ENCODE data around the gene HACD2.

The HACD2 gene, protein sequence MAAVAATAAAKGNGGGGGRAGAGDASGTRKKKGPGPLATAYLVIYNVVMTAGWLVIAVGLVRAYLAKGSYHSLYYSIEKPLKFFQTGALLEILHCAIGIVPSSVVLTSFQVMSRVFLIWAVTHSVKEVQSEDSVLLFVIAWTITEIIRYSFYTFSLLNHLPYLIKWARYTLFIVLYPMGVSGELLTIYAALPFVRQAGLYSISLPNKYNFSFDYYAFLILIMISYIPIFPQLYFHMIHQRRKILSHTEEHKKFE

DNA sequence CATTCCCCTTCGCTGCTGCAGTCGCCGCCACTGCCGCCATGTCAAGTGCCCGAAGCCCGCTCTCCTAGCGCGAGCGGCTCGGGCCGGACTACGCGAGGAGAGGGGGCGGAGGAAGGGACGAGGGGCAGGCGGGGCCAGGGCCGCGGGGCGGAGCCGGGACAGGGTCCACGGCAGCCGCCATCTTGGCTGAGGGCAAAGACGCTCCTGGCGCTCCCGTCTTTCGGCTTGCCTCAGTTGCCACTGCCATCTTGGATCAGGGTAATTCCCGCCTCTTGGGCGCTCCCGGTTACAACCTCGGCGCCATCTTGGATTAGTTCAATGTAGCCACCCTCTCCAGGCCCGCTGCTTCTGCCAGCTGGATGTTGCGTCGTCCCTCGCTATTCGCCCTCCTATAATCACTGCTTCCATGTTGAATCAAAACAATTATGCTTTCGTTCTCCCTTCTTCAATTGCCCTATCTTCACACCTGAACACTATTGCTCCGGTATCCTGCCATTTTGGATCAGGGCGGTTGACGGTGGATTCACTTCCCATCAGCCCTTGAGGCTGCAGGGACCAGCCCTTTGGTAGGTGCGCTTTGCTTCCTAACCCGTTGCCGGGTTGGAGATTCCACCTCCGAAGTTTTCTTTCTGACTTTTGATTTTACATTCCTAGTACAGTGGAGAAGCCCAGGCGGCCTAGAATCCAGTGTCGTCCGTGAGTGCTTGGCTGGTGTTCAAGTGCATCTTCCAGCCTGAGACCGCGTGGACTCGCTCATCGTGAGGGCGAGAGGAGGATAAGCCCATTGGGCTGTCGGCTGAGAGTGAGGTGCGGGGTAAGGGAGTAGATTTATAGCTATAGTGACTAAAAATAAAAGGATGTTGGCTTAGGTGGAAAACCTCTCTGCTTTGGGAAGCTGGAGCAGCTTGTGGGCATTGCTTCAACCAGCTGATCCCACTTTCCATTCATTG lies at the start of gene HACD2:
Gene HACD2, minus strand, starts transcription at position 66 of the 950 bp plus-strand sequence. Its CDS starts 26 bp downstream, at position 40.
- peak; percentile 81 to 91 for DNase-seq (ENCODE audit: low read depth in 2 of 2, low spot score in 1 of 2)

DNA sequence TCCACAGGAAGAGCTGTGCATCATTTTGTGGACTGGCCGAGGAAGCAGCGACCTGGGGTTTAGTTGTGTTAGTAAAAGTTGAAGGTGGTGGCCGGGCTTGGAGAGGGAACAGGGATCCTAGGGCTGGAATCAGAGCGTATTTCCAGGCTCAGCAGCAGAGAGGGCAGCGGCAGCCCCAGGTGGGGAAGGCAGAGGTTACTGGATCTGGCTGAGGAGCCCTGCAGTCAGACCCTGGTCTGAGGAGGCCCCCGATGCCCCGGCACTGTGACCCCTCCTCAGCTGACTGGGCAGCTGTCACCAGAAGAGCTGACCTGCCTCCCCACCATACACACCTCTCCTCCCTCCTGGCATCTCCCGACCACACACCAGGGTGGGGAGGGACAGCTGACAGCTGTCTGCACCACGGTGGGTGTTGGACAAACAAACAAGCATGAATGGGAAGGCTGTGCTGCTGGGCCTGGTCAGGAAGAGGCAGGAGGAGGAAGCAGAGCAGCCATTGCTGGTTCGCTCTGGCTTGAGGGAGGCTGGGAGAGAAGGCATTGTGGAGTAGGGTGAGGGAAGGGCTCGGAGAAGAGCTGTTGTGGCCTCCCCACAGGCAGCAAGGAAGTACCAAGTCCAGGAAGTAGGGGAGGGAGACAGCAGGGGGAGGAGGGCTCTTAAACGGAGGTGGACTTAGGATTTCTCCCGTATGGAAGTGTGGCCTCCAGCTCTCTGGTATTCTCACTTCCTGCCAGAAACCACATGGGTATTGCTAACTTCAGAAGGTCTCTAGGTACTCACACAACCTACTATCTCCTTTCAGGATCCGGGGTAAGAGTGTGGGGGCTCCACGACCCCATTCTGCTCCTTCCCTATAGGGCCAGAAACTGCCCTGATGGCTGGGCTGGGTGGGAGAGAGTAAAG lies 49.5 kb upstream of the HACD2 start:
- no peak for DNase-seq (ENCODE audit: low read depth in 2 of 2, low spot score in 1 of 2)

DNA sequence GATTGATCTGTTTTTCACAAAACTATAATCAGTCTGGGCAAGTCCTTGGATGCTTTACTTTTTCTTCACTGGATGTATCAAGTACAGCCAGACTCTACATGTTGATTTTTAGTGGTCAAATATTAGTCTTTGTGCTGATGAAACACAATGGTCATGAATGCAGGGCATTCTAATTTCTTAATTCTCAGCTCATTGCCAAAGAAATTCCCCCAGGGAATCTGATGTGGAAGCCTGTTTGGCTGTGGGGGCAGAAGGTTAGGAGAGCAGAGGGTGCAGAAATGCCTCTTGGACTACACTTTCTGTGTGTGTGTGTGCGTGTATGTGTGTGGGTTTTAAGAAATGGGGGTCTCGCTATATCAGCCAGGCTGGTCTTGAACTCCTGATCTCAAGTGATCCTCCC lies 48.7 kb upstream of the HACD2 start:
- DNase-seq (ENCODE audit: low read depth in 2 of 2, low spot score in 1 of 2): no peak

DNA sequence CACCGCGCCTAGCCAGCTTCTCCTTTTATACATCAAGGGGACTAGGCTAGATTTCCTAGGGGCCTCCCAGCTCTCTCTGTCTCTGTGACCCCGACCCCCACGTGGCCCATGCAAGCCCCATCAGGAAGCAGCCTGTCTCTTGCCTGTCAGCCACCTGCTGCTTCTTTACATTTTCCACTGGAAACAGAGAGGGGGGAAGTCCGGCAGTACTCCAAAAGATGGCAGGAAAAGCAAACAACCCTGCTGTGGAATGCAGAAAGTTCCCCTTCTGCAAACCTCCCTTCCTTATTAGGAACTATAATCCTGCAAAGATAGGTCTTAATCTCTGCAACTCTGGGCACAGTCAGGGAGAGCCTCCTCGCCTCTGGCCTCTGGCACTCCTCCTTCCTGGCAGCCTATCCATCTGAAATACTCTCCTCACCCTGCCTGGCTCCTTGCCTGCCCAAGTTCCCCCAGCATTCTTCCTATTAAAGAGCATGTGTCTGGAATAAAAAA lies 47.4 kb upstream of the HACD2 start:
- no peak for DNase-seq (ENCODE audit: low read depth in 2 of 2, low spot score in 1 of 2)

DNA sequence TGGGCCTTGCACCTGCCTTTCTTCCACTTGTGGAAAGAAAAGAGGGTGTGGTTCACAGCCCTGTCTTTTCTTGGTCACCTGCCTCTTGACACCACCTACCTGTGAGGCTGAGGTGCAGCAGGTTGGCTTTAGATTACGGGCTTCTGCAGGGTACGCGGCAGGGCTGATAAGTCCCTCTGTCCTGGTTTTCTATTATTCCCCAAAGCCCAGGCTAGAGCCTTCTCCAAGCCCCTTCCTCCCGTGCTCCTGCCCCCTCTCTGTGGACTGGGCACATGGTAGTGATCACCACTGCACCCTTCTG lies 44.8 kb upstream of the HACD2 start:
- no peak for DNase-seq (ENCODE audit: low read depth in 2 of 2, low spot score in 1 of 2)

DNA sequence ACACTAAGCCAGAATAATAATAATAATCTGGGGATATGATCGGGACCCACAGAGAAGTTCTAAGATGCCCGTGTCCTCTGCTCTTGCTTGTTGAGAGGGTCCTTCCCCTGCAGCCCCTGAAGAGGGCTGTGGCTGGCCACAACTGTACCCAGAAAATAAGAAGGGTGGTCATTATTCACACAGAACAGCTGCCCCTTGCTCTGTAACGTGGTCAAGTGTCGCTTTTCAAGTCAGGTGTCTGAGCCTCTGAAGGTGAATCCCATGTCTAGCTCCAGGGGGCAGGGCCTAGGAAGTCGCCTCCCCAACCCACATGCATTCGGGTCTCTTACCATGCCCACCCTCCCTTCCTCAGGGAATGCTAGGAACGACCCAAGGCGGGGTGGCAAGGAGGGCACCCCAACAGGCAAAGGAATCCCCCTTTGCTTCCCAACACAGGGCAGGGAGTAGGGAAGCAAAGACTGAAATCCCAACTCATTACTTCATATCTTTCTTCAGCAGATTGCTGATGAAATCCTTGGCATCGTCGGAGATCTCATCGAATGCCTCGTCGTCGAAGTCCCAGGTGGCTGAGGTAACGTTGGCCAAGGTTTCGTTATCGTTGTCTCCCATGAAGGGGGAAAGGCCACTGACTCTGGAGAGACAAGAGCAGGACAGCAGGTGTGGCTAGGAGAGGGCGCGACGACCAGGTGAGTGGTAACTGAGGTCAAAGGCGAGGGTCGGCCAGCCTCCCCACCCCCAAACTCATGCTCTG lies 44.3 kb upstream of the HACD2 start:
- no peak for DNase-seq (ENCODE audit: low read depth in 2 of 2, low spot score in 1 of 2)

DNA sequence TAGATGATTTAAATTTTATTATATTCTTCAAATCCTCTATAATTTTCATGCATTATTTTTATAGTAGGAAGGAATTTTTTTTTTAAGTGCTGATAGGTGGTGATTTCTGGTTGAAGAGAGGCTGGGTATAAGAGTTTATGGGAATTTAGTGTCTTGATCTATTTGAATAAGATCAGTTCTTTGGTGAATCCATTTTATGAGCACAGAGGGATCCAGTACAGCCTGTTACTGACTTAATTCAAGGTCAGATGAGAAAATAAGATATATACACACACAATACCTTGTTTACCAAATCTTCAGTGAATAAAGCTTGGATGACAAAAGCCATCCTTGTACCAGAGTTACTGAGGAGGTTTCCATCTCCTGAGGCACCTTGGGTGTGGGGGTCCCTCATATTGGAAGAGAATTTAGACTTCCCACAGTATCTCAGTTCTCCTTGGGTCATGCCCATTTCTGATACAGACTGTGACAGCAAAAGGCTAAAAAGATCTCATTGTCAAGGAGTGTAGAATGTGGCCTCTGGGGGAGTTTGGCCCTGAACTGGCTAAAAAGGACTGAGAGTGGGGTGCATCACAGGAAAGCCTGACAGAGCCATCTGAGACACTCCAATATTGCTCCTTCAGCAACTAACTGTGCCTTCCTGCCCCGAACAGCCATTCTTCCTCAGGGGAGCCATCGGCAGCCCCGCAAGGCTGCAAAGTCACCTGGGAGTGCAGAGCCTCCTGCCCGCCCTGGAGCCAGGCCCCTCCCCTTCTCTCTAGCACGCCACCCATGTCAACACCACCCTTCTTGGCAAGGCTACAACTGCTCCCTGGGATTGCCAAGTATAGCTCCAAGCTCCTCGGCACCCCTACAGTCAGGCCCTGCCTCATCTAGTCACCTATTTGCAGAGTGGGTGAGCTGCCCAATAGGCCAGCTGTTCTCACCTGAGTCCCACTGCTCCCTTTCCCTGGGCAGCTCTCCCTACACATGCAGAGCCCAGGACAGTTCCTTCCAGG lies 43.1 kb upstream of the HACD2 start:
- no peak for DNase-seq (ENCODE audit: low read depth in 2 of 2, low spot score in 1 of 2)

DNA sequence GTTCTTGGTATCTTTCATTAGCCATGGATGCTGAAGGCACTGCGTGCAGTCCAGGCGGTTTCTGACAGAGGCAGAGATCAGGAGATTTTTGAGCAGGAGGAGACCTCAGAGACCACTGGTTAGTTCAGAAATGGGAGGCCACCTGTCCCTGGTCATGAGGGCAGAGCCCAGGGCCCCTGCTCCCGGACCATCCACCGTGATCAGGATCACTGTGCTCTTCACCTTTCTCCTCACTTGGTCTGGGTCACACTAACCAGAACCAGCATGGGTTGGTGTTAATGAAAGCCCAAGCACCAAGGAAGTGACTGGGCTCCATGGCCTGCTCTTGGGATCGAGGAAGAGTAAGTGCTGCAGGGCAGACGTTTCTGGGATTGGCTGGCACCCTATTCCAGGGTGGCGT lies 42.0 kb upstream of the HACD2 start:
- DNase-seq (ENCODE audit: low read depth in 2 of 2, low spot score in 1 of 2): no peak

DNA sequence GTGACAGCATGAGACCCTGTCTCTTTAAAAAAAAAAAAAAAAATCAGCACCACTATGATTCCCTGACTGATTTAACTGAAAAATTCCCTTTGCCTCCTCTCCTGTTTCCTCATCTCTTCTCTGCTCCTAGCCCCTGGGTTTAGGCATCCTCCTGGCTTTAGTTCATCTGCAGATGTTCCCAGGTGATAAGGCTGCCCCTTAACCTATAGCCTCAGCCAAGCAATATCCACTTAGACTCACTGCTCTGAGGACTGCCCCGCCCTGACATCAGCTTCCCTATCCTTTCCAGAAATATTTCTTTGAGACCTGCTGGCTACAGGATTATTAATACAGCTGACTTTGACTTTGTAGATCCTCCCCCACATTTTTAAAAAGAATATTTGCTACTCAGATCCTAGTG lies 39.4 kb upstream of the HACD2 start:
- DNase-seq (ENCODE audit: low read depth in 2 of 2, low spot score in 1 of 2): no peak

DNA sequence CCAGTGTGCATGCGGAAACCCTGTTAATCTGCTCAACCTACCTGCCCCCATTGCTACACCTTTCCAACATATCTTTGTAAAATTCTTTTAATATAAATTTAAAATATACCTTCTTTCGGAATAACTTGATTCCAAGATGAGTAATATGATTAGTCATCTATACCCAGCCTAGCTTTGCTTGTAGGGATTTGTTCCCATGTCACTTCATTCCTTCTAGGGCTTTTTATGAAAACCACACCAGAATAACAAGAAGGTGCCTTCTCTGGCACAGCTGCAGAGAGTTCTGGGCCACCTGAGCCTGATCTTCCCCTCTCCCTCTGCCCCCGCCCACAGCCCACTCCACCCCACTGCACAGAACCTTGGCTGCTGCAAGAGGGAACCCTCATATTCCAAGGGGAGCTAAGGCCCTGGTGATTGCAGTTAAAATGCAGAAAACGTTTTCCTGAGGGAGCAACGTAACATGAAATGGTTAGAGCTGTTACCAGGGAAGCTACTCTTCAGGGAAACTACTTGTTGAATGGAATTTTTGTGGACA lies 38.6 kb upstream of the HACD2 start:
- no peak for DNase-seq (ENCODE audit: low read depth in 2 of 2, low spot score in 1 of 2)

DNA sequence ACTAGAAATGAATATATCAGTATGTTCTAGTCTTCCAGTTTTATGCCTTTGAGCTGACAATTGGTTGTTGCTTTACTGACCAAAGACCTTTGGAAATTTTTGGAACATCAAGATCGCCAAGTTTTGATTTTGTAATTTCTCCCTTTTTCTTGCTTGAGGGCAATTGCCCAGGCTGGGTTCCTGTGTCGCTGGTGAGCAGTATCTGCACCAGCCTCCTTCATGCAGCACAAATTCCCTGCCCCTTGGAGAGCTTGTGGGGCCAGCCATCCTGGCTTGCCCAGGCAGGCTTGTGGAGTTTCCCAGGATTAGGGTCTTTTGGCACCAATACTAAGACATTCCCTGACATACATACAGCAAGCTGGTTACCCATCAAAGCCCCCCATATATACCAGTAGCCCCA lies 37.9 kb upstream of the HACD2 start:
- no peak for DNase-seq (ENCODE audit: low read depth in 2 of 2, low spot score in 1 of 2)

DNA sequence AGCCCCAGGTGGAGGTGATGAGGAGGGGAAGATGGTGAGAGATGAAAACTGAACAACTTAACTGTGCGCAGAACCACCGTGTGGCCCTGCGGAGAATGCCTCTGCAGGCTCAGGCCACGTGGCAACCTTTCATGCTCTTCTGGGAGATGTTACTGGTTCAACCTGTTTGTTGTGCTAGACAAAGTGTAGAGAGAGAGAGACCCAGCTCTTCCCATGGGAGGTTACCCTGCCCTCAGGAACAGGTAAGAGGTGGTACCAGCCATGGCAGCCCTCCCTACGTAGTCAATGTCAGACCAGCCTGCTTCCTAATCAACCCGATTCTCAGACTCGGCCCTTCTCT lies 37.0 kb upstream of the HACD2 start:
- DNase-seq (ENCODE audit: low read depth in 2 of 2, low spot score in 1 of 2): no peak

DNA sequence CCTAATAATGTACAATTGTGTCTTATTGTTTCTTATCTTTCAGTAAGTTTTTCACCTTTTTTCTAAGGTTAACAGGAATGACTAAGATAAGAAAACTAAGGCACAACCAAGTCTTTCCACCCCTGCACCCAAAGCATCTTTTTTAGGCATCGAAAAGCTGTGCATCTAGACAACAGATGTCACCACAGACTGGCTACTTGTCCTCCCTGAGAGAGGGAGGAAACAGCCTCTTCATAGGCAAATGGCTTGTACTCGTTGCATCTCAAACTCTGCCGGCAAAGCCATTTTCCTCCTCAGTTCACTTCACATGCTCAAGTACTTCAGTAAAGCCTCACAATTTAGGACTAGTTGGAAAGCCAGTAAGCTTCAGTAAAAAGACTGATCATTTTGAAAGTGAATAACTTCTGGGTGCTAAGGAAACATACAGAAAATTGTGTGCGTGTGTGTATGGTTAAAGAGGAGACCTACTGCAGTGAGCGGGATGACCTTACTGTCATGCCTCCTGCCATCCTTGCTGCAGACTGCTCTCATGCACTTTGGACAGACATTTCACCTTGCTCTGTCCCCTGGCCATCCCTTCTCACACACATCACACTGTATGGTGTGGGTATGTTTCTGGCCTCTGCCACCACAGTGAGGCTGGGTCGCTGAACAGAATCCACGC lies 36.5 kb upstream of the HACD2 start:
- DNase-seq (ENCODE audit: low read depth in 2 of 2, low spot score in 1 of 2): no peak

DNA sequence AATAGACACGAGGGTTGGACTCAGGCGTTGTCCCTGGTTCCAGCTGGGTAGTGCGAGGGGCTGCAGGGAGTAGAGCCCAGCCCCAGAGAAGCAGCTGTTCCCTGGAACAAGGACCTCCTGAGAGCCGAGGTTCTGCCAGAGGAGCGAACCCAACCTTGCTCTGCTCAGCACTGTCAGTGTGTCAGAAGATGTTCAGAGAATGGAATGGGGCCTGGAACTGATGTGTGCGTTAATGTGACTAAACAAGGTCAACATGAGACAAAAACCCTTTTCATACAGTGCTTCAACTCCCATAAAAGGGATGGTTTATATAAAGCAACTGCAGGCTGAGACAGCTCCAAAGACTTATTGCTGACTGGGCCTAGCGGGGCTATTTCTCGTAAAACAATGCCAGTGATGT lies 35.5 kb upstream of the HACD2 start:
- no peak for DNase-seq (ENCODE audit: low read depth in 2 of 2, low spot score in 1 of 2)

DNA sequence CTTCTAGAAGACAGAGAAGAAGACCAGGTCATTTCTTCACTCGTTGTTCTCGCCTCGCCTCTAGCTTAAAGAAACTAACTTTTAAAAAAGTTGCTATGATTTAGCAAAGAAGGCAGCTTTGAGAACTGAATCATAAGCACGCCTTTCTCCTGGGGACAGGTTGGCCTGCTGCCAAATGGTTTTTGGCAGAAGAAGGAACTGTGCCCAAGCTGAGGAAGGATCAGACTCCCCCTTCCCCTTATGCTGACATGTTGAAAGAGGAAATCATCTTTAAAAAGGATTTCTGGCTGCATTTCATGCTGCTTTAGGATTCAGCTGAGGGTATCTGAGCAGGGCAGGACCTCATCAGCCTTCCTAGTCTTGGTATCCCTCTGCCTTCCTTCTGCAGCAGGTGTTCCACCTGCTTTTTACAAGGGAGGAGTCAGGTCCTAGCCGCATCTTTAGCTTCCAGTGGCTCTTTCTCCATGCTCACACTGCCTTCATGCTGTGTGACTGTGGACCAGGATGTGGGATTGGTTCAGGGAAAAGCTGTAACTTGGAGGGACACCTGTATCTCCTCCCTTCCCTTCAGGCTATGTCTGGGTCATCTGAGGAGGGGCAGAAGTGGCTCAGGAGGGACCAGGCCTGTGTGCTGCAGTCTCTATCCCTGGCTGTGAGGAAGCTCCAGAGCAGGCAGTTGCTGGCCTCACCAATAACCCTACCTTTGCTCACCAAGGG lies 34.1 kb upstream of the HACD2 start:
- no peak for DNase-seq (ENCODE audit: low read depth in 2 of 2, low spot score in 1 of 2)

DNA sequence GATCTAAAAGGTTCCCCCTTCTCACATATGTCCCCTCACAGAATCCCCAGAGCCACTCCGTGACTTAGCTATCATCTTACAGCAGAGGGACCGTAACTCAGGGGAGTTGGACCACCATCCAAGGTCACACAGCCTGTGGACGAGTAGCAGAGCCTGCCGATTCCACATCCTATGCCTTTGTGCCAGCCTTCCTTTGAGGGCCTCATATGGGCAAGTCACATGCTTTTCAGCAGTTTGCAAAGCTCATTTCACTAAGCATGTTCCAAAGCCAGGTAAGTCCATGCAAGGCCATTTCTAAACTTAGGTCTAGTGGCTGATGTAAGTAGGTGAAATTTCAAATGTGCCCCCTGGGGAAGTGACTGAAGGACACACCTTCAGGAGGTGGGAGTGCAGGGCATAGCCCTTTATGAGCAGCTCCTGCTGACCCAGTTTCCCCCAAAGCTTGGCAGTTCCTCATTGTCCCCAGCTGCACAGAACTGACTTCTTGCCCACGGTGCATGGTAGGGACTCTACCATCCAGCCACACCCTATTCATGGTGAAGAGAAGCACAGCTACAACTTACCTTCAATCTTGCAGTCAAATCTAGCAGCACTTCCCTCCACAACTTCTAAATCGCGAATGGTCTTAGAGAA lies 33.3 kb upstream of the HACD2 start:
- DNase-seq (ENCODE audit: low read depth in 2 of 2, low spot score in 1 of 2): no peak

DNA sequence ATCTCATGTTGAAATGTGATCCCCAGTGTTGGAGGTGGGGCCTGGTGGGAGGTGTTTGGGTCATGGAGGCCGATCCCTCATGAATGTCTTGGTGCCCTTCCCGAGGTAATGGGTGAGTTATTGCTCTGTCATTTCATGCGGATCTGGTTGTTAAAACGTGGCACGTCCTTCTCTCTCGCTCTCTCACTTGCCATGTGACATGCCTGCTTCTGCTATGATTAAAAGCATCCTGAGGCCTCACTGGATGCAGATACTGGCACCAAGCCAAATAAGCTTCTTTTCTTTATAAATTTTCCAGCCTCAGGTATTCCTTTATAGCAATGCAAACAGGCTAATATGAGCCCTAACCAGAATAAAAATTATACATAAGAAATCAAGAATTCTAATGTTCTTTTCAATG lies 31.7 kb upstream of the HACD2 start:
- no peak for DNase-seq (ENCODE audit: low read depth in 2 of 2, low spot score in 1 of 2)

DNA sequence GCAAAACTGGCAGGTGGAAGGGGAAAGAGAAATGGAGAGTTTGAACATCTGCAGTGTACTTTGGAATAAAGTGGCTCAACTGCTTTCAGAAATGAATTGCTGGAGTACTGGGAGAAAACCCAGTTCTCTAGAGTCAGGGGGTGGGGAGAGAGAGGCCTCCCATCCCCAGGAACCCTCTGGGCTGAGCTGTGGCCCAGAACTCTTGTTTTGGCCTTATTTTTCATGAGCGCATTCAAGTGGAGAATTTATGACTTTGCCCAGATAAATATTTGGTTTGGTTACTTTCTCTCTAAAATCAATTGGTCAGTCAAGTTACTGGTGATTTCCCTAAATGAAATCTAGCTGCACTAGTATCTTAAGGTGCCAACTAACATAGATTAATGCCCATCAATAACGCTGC lies 28.7 kb upstream of the HACD2 start:
- DNase-seq (ENCODE audit: low read depth in 2 of 2, low spot score in 1 of 2): no peak
